ENCODE results near the gene RNF2.

RNF2 gene

DNA sequence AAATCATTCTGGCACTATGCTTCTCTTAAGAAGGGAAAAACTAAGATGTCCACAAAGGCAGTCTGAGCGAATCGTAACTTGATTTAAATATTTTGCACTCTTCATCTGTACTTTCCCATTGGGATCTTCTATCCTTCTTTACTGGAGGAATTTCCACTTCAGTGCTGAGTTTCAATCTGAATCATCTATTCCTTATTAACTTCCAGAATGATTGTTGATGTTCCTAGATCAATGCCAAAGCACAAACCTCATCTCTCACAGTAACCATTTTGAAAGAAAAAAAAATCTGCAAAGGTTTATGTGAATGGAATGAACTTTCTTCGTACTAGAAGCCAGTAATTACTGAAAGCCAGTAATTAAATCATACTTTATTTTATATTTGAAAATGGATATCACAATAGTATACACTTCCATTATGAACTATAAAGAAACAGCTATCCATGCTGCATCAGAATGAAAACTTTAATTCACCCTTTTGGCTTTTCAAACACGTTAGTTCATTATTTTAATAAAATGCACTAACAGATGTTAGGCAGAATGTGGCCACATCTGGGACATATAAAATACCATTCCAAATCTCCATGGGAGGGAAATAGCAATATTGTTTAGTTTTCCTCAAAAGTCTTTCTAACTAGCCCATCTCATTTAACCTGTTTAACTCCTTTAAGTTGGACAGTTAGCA, 5.5 kb upstream of the RNF2 start:
- H3K4me3 ChIP-seq (ENCODE audit: low read depth, low read length): no peak overlapping the region
- no peak for DNase-seq (ENCODE audit: low read depth)
- TF ChIP-seq, protein P1, sequence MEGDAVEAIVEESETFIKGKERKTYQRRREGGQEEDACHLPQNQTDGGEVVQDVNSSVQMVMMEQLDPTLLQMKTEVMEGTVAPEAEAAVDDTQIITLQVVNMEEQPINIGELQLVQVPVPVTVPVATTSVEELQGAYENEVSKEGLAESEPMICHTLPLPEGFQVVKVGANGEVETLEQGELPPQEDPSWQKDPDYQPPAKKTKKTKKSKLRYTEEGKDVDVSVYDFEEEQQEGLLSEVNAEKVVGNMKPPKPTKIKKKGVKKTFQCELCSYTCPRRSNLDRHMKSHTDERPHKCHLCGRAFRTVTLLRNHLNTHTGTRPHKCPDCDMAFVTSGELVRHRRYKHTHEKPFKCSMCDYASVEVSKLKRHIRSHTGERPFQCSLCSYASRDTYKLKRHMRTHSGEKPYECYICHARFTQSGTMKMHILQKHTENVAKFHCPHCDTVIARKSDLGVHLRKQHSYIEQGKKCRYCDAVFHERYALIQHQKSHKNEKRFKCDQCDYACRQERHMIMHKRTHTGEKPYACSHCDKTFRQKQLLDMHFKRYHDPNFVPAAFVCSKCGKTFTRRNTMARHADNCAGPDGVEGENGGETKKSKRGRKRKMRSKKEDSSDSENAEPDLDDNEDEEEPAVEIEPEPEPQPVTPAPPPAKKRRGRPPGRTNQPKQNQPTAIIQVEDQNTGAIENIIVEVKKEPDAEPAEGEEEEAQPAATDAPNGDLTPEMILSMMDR (conservative IDR thresholded peaks at IDR 0.05; ENCODE audit: low read depth, low read length): no peak

DNA sequence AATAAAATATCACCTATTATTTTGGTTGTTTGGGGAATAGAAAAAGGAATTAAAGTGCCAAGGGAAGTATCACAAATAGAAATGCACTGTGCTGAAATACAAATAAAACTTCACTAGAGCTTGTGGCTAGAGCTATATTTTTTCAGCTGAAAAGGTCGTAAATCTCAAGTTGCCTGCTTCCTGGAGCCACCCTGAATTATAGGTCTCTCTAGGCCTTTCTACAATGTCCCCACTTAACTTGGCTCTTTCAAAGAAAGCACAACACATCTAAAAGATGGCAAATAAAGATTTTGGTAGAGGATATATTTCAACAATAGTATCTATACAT, 5.0 kb upstream of the RNF2 start:
- H3K4me3 ChIP-seq (ENCODE audit: low read depth, low read length): no peak overlapping the region
- TF ChIP-seq, protein P1 (conservative IDR thresholded peaks at IDR 0.05; ENCODE audit: low read depth, low read length): no peak
- no peak for DNase-seq (ENCODE audit: low read depth)

DNA sequence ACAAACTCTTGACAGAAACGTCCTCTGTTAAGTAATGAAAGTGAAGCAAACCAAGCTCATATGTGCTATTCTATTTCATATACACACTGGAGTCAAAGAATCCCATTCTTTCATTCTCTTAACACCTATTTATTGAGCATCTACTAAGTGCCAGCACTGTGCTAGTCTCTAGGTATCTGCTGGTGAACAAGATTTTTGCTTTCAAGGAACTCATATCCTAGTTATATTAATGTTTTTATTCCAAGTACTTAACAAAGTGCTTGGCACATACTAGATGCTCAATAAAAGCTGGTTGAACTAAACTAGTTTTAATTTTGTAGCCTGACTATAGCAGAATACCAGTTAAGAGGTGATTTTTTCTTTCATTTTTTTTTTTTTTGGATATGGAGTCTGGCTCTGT, 3.6 kb upstream of the RNF2 start:
- no peak for DNase-seq (ENCODE audit: low read depth)
- no peak overlapping the region for H3K4me3 ChIP-seq (ENCODE audit: low read depth, low read length)
- TF ChIP-seq, protein P1 (conservative IDR thresholded peaks at IDR 0.05; ENCODE audit: low read depth, low read length): no peak

DNA sequence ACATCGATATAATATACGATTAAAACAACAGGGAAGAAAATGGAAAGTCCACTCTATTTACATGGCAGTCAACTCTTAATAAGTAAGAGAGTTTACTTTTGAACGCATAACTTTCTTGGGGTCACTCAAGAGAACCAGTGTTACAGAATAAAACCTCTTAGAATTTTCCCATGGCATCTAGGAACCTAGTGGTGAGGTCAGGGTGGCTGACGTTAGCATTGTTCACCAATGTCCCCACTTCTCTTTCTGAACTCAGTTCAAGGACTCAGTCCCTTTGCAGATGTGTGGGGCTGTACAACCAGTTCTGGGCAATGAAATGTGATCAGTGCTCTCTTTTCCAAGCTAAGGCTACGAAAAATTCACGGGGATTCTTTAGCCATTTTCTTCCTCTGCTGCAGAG, 2.6 kb upstream of the RNF2 start:
- H3K4me3 ChIP-seq (ENCODE audit: low read depth, low read length): no peak overlapping the region
- DNase-seq (ENCODE audit: low read depth): no peak
- TF ChIP-seq, protein P1 (conservative IDR thresholded peaks at IDR 0.05; ENCODE audit: low read depth, low read length): no peak

DNA sequence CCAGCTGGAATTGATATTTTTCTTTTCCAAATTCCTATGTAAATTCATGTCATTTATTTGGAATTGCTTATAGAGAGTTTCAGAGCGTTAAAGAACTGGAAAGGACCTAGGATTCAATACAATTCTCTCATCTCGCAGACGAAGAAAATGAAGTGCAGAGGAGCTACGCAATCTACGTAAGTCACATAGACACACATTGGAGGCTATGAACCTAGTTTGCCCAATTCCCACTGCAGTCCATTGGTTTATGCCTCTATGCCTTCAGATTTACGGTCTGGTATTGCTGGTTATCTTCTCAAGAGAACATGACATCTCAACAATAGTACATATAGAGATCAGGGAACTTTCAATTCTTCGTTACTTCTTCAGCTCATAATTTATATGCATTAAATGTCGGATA, 971 bp upstream of the RNF2 start:
- DNase-seq (ENCODE audit: low read depth): no peak
- TF ChIP-seq, protein P1 (conservative IDR thresholded peaks at IDR 0.05; ENCODE audit: low read depth, low read length): no peak
- no peak overlapping the region for H3K4me3 ChIP-seq (ENCODE audit: low read depth, low read length)

DNA sequence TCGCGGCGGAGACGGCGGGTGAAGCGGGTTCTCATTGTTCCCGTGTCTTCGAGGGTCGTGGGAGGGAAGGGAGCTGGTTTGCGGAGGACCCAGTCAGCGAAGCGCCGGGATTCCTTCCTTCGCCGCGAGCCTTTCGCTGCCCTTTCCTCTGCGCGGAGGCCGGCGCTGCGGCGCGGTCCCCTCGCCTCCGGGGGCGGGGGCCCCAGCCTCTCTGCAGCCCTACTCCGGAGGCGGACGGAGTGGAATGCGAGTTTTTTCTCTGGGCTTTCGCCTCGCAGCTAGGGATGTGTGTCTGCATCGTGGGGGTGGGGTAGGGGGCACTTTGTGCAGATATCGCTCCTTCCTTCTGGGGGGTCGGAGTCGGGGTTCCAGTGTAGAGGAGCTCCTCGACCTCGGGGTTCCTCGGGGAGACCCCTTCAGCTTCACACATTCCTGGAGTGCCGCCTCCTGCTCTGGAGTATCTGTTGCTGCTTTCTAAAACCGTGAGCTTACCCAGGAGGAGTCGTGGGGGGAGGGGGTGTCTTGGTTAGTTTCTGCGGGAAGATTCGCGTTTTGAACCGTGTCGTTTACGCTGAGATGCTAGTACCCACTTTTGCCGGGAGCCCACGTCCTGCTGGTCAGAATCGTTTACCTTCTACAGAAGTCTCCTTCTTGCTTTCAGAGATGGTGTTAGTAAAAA, 595 bp downstream of the RNF2 start:
- peak; percentile 35 for DNase-seq (ENCODE audit: low read depth)
- TF ChIP-seq, protein P1 (conservative IDR thresholded peaks at IDR 0.05; ENCODE audit: low read depth, low read length): no peak
- peak overlapping the region; percentile 84 for H3K4me3 ChIP-seq (ENCODE audit: low read depth, low read length)

DNA sequence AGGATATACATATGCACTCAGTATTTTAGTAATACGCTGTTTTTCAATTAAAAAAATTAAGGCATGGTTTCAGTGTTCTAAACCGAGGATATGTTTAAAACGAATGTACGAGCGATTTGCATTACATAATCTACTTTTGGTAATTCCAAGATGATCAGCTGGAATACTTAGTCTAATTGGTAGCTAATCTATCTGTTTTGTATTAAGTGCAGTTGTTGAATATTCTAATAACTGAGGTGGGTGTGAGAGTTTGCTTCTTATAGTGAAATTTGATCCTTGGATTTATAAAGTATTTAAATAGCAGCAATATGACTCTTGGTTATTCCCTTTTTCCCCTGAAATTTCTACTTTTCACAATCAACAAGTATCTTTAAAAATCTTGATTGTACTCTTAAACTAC, 1.3 kb downstream of the RNF2 start:
- TF ChIP-seq, protein P1 (conservative IDR thresholded peaks at IDR 0.05; ENCODE audit: low read depth, low read length): no peak
- DNase-seq (ENCODE audit: low read depth): no peak

More for the DNA sequence above, 1.3 kb downstream of the RNF2 start:
- H3K4me3 ChIP-seq (ENCODE audit: low read depth, low read length): peak overlapping the region; percentile 84

Data from choroid plexus epithelial cell (primary cell).